ENCODE measurements around the gene SHC4. TPM values are rescaled to one million over a fixed set of nuclear protein-coding genes. Genes with fewer than 3 reads are reported as not detected.
A peak's percentile ranks its signal among the peaks of the same experiment; 100 is the strongest.
"Not testable (repeated sequence)": the region's sequence is repeated elsewhere in the genome, so short reads cannot be mapped to it uniquely, and the experiment has no call there.

Gene SHC4
- total RNA-seq, 2 experiments from 2014 or later: 1.9 to 2.6 TPM

GRCh38 chr15:48916721-48917120 lies 47.0 kb downstream of the SHC4 start:
- Mint-ChIP-seq H3K27ac (no peak overlapping the region), H3K4me1 (ENCODE audit: low read depth) (peaks cover 2% of the 10 kb centered on the region), H3K4me3 (no peak overlapping the region), H3K27me3 (peaks cover 28% of the 10 kb centered on the region), H3K9me3 (no peaks in the 10 kb centered on the region), H3K36me3 (no peaks in the 10 kb centered on the region)
- intact Hi-C loops (cut with micrococcal nuclease): no loop called here
- POLR2A ChIA-PET: interaction anchor here (0.6 kb wide), 1 partner anchor 11 kb away, joined by 4 read pairs; no protein-coding TSS in a partner anchor
- CTCF ChIA-PET: no interaction called here
- DNase-seq: no peak

DNA sequence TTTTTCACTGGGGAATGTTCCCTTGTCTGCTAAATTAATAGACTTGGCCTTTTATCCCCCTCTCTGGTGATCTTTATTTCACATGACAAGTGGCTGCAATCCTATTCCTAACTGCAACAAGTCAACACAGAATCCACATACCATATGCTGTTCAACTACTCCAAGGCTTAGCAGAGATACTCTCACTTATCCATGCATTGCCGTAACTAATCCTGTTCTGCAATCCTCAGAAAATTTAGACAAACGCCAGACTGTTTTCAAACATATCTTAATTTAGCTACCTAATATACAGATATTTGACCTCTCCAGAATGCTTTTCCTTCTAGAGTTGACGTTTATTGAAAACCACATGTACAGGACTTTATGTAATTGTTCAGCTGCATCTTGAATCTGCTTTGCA lies 47.9 kb downstream of the SHC4 start:
- ChIA-PET POLR2A (interaction anchor here (1.1 kb wide), 1 partner anchor 13 kb away, joined by 3 read pairs; no protein-coding TSS in a partner anchor), CTCF (no interaction called here)
- DNase-seq: no peak
- H3K36me3 Mint-ChIP-seq: no peaks in the 10 kb centered on the region
- H3K4me1 Mint-ChIP-seq (ENCODE audit: low read depth): peaks cover 2% of the 10 kb centered on the region
- intact Hi-C loops (cut with micrococcal nuclease): no loop called here
- H3K27me3 Mint-ChIP-seq: peaks cover 26% of the 10 kb centered on the region
- H3K27ac Mint-ChIP-seq: no peak overlapping the region
- H3K9me3 Mint-ChIP-seq: no peaks in the 10 kb centered on the region
- H3K4me3 Mint-ChIP-seq: no peak overlapping the region

DNA sequence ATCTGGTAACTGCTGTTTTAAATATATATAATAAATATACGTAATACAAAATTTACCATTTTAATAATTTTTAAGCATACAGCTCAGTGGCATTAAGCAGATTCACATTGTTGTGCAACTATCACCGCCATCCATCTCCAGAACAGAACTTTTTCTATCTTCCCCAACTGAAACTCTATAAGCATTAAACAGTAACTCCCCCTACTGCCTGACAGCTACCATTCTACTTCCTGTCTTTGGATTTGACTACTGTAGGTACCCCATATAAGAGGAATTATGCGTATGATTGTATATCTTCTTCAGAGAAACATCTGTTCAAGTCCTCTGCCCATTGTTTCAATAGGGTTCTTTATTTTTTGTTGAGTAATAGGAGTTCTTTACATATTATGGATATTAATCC lies 49.0 kb downstream of the SHC4 start:
- no peak overlapping the region for H3K27ac Mint-ChIP-seq
- peaks cover 2% of the 10 kb centered on the region for H3K4me1 Mint-ChIP-seq (ENCODE audit: low read depth)
- H3K27me3 Mint-ChIP-seq: peaks cover 23% of the 10 kb centered on the region
- intact Hi-C loops (cut with micrococcal nuclease): no loop called here
- H3K36me3 Mint-ChIP-seq: no peaks in the 10 kb centered on the region
- ChIA-PET CTCF (no interaction called here), POLR2A (no interaction called here)
- H3K4me3 Mint-ChIP-seq: no peak overlapping the region
- no peak for DNase-seq
- no peaks in the 10 kb centered on the region for H3K9me3 Mint-ChIP-seq

DNA sequence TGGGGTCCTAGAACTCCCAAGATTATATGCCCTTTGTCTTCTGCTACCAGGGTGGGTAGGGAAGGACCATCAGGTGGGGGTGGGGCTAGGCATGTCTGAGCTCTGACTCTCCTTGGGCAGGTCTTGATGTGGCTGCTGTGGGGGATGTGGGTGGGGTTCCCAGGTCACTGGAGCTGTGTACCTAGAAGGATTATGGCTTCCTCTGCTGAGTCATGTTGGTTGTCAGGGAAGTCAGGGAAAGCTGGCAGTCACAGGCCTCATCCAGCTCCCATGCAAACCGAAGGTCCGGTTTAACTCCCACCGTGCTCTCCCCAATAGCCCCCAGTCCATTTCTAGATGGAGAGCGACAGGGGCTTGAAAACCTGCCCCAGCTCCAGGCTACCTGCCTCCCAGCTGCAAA lies 50.6 kb downstream of the SHC4 start:
- Mint-ChIP-seq H3K4me3 (no peak overlapping the region), H3K4me1 (ENCODE audit: low read depth) (peaks cover under 1% of the 10 kb centered on the region), H3K9me3 (no peaks in the 10 kb centered on the region), H3K27me3 (peaks cover 16% of the 10 kb centered on the region), H3K36me3 (no peaks in the 10 kb centered on the region), H3K27ac (no peak overlapping the region)
- ChIA-PET CTCF (interaction anchor here (1.6 kb wide), 1 partner anchor 63 kb away, joined by 5 read pairs; no protein-coding TSS in a partner anchor), POLR2A (no interaction called here)
- DNase-seq: no peak
- intact Hi-C loops (cut with micrococcal nuclease): no loop called here

GRCh38 chr15:48910554-48910953 lies 53.2 kb downstream of the SHC4 start:
- CTCF ChIA-PET; intact Hi-C loops (cut with micrococcal nuclease); H3K9me3 Mint-ChIP-seq; DNase-seq; H3K27me3 Mint-ChIP-seq; H3K4me1 Mint-ChIP-seq (ENCODE audit: low read depth); H3K4me3 Mint-ChIP-seq; H3K36me3 Mint-ChIP-seq; H3K27ac Mint-ChIP-seq; POLR2A ChIA-PET: not testable (repeated sequence)

DNA sequence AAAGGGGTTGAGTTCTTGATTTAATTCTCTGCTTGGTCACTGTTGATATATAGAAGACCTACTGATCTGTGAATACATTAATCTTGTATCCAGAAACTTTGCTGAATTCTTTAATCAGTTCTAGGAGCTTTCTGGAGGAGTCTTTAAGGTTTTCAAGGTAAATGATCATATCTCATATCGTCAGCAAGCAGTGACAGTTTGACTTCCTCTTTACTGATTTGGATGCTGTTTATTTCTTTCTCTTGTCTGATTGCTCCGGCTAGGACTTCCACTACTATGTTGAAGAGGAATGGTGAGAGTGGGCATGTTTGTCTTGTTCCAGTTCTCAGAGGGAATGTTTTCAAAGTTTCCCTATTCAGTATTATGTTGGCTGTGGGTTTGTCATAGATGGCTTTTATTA lies 54.4 kb downstream of the SHC4 start:
- H3K27me3 Mint-ChIP-seq; H3K9me3 Mint-ChIP-seq; CTCF ChIA-PET; POLR2A ChIA-PET; intact Hi-C loops (cut with micrococcal nuclease); H3K27ac Mint-ChIP-seq; H3K4me3 Mint-ChIP-seq; H3K36me3 Mint-ChIP-seq; DNase-seq: not testable (repeated sequence)
- H3K4me1 Mint-ChIP-seq (ENCODE audit: low read depth): peaks cover 13% of the 10 kb centered on the region

DNA sequence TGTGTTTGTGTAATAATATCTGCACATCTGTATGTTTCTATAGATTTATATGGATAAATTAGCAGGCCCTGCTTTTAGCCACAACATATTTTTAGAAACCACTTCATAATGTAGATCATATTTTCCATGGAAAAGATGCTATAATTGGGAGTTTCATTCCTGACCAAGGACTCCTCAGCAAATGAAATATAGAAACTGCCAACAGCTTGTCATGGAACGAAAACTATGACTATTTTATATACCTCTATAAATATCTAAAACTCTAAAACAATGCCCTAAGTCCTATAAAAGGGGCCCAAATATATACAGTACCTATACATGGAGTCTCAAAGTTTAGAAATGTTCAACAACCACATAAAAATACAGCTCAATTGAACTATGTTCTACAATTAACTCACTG lies 57.9 kb downstream of the SHC4 start:
- H3K4me3 Mint-ChIP-seq: no peak overlapping the region
- intact Hi-C loops (cut with micrococcal nuclease): no loop called here
- ChIA-PET POLR2A (interaction anchor here (1.0 kb wide), 1 partner anchor 20 kb away, joined by 3 read pairs; no protein-coding TSS in a partner anchor), CTCF (interaction anchor here (0.6 to 1.9 kb wide), 3 partner anchors 44 to 144 kb away, joined by 3 to 6 read pairs (median 5); no protein-coding TSS in a partner anchor)
- H3K27ac Mint-ChIP-seq: peak overlapping the region; percentile 55
- no peaks in the 10 kb centered on the region for H3K9me3 Mint-ChIP-seq
- H3K4me1 Mint-ChIP-seq (ENCODE audit: low read depth): peaks cover 13% of the 10 kb centered on the region
- DNase-seq: no peak
- no peaks in the 10 kb centered on the region for H3K27me3 Mint-ChIP-seq
- no peaks in the 10 kb centered on the region for H3K36me3 Mint-ChIP-seq

GRCh38 chr15:48905216-48905615 lies 58.5 kb downstream of the SHC4 start:
- Mint-ChIP-seq H3K4me1 (ENCODE audit: low read depth) (peaks cover 13% of the 10 kb centered on the region), H3K4me3 (no peak overlapping the region), H3K27ac (peak overlapping the region; percentile 55), H3K36me3 (no peaks in the 10 kb centered on the region), H3K27me3 (no peaks in the 10 kb centered on the region), H3K9me3 (no peaks in the 10 kb centered on the region)
- DNase-seq: no peak
- POLR2A ChIA-PET: interaction anchor here (0.6 to 1.0 kb wide), 2 partner anchors 12 to 21 kb away, joined by 3 to 4 read pairs; no protein-coding TSS in a partner anchor
- intact Hi-C loops (cut with micrococcal nuclease): no loop called here
- CTCF ChIA-PET: interaction anchor here (1.4 to 1.9 kb wide), 2 partner anchors 43 to 70 kb away, joined by 5 to 6 read pairs; no protein-coding TSS in a partner anchor

DNA sequence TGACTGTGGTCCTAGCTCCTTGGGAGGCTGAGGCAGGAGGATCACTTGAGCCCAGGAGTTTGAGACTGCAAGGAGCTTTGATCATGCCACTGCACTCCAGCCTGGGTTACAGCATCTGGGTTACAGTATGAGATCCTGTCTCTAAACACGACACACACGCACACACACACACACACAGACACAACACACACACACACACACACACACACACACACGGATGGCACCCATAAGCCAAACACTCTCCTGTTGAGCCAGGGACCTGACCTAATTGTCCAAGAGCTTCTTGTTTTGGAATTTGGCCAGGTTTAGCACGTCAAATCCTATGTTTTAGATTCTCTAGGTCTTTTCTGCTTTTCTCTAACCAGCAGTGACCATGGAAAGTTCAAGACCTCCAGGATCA lies 59.0 kb downstream of the SHC4 start:
- CTCF ChIA-PET: interaction anchor here (1.4 to 1.9 kb wide), 2 partner anchors 43 to 71 kb away, joined by 5 to 6 read pairs; no protein-coding TSS in a partner anchor
- DNase-seq: no peak
- Mint-ChIP-seq H3K9me3 (no peaks in the 10 kb centered on the region), H3K27ac (no peak overlapping the region), H3K4me3 (no peak overlapping the region), H3K27me3 (no peaks in the 10 kb centered on the region), H3K4me1 (ENCODE audit: low read depth) (peaks cover 13% of the 10 kb centered on the region), H3K36me3 (no peaks in the 10 kb centered on the region)
- intact Hi-C loops (cut with micrococcal nuclease): no loop called here
- POLR2A ChIA-PET: interaction anchor here (0.7 kb wide), 1 partner anchor 509 kb away, joined by 3 read pairs; no protein-coding TSS in a partner anchor

DNA sequence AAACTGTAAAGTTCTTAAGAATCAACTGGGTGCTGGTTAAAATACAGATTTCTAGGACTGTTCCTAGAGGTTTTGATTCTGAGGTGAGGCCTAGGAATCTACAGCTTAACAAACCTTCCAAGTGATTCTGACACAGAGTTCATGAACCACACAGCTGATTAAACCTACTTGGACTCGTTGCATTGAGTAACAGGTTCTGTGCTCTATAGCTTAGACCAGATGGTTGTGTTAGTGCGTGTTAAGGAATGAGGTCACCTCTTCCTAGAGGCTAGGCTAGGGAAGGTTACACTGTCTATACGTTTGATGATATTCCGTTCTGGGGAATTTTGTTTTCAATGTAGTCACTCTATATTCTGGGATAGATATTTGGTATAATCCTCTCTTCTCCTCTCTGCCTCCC lies 63.9 kb downstream of the SHC4 start:
- no peak for DNase-seq
- intact Hi-C loops (cut with micrococcal nuclease): no loop called here
- Mint-ChIP-seq H3K4me3 (no peak overlapping the region), H3K27me3 (peaks cover 12% of the 10 kb centered on the region), H3K9me3 (no peaks in the 10 kb centered on the region), H3K36me3 (no peaks in the 10 kb centered on the region), H3K27ac (no peak overlapping the region), H3K4me1 (ENCODE audit: low read depth) (no peaks in the 10 kb centered on the region)
- ChIA-PET POLR2A (no interaction called here), CTCF (interaction anchor here (1.0 kb wide), 1 partner anchor 33 kb away, joined by 3 read pairs; no protein-coding TSS in a partner anchor)

DNA sequence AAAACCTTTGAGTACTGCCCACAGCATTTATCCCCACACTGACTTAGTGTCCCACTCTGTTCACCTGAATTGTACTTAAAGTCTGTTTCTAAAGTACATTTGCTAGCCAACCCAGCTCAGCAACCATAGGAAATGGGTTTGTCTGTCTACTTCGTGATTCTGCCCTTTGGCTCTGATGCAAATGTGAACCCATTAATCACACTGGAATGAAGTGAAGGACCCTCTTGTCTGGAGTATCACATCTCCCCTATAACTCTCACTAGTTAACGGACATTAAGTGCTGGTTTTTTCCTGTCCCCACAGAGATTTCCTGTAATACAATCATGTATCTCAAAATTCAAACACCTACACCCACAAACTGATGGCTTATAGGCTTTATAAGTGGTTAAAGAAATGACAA lies 65.3 kb downstream of the SHC4 start:
- POLR2A ChIA-PET: no interaction called here
- no peaks in the 10 kb centered on the region for H3K4me1 Mint-ChIP-seq (ENCODE audit: low read depth)
- no peaks in the 10 kb centered on the region for H3K9me3 Mint-ChIP-seq
- CTCF ChIA-PET: no interaction called here
- no peak overlapping the region for H3K4me3 Mint-ChIP-seq
- no peaks in the 10 kb centered on the region for H3K36me3 Mint-ChIP-seq
- peaks cover 13% of the 10 kb centered on the region for H3K27me3 Mint-ChIP-seq
- intact Hi-C loops (cut with micrococcal nuclease): no loop called here
- H3K27ac Mint-ChIP-seq: no peak overlapping the region
- DNase-seq: no peak

DNA sequence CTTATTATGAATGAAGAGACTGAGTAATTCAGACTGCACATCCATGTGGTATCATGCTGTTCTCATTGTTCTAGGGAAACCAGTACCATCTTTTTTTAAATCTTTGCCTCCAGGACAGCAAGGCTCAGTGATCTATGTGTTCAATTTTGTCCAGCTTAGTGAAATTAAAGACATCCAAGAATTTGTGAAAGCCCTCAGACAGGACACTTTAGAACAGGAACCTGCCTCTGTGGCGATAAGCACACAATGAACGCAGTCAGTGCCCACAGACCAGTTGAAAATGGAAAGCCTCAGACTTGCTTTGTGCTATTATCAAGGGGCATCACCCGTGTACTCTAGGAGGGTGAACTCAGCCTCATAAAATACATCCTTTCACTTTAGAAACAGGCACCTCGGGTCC lies 65.7 kb downstream of the SHC4 start:
- no peak overlapping the region for H3K4me3 Mint-ChIP-seq
- H3K4me1 Mint-ChIP-seq (ENCODE audit: low read depth): no peaks in the 10 kb centered on the region
- POLR2A ChIA-PET: no interaction called here
- H3K27me3 Mint-ChIP-seq: peaks cover 13% of the 10 kb centered on the region
- no peak for DNase-seq
- CTCF ChIA-PET: no interaction called here
- no peak overlapping the region for H3K27ac Mint-ChIP-seq
- H3K36me3 Mint-ChIP-seq: no peaks in the 10 kb centered on the region
- no peaks in the 10 kb centered on the region for H3K9me3 Mint-ChIP-seq
- intact Hi-C loops (cut with micrococcal nuclease): no loop called here

All from activated CD4-positive, alpha-beta memory T cell treated with anti-CD3 and anti-CD28 coated beads for 36 hours (primary cell).